ENCODE data around the gene UXS1. TPM values are rescaled to one million over a fixed set of nuclear protein-coding genes. Genes with fewer than 3 reads are reported as not detected.

Gene UXS1
- total RNA-seq, 1 donor from 2014 or later: 68.3 TPM

- no peak for TF ChIP-seq CTCF (IDR thresholded peaks at IDR 0.05; ENCODE audit: partially characterized antibody, unreplicated experiment)
- H3K4me3 Mint-ChIP-seq (ENCODE audit: unreplicated experiment): no peak overlapping the region
- peaks cover 22% of the 10 kb centered on the region for H3K4me1 Mint-ChIP-seq (ENCODE audit: low read depth, unreplicated experiment)
- no peaks in the 10 kb centered on the region for H3K36me3 Mint-ChIP-seq (ENCODE audit: unreplicated experiment)
- H3K27ac Mint-ChIP-seq (ENCODE audit: unreplicated experiment): no peak overlapping the region
- DNase-seq: no peak
- H3K27me3 Mint-ChIP-seq (ENCODE audit: unreplicated experiment): no peaks in the 10 kb centered on the region
- H3K9me3 Mint-ChIP-seq (ENCODE audit: unreplicated experiment): no peaks in the 10 kb centered on the region
Measured at GRCh38 chr2:106184857-106185256, 9.2 kb downstream of the UXS1 start.

- Mint-ChIP-seq H3K4me1 (ENCODE audit: low read depth, unreplicated experiment) (peaks cover 17% of the 10 kb centered on the region), H3K9me3 (ENCODE audit: unreplicated experiment) (no peaks in the 10 kb centered on the region), H3K4me3 (ENCODE audit: unreplicated experiment) (no peak overlapping the region), H3K36me3 (ENCODE audit: unreplicated experiment) (no peaks in the 10 kb centered on the region), H3K27me3 (ENCODE audit: unreplicated experiment) (no peaks in the 10 kb centered on the region), H3K27ac (ENCODE audit: unreplicated experiment) (no peak overlapping the region)
- TF ChIP-seq CTCF (IDR thresholded peaks at IDR 0.05; ENCODE audit: partially characterized antibody, unreplicated experiment): no peak
- DNase-seq: no peak
Measured at GRCh38 chr2:106184394-106184793, 9.7 kb downstream of the UXS1 start.

GRCh38 chr2:106183101-106183696, 10.9 kb downstream of the UXS1 start:
- Mint-ChIP-seq H3K4me3 (ENCODE audit: unreplicated experiment) (no peak overlapping the region), H3K27ac (ENCODE audit: unreplicated experiment) (no peak overlapping the region), H3K27me3 (ENCODE audit: unreplicated experiment) (no peaks in the 10 kb centered on the region), H3K4me1 (ENCODE audit: low read depth, unreplicated experiment) (peaks cover 9% of the 10 kb centered on the region), H3K9me3 (ENCODE audit: unreplicated experiment) (no peaks in the 10 kb centered on the region), H3K36me3 (ENCODE audit: unreplicated experiment) (no peaks in the 10 kb centered on the region)
- no peak for TF ChIP-seq CTCF (IDR thresholded peaks at IDR 0.05; ENCODE audit: partially characterized antibody, unreplicated experiment)
- no peak for DNase-seq

- DNase-seq: no peak
- H3K4me1 Mint-ChIP-seq (ENCODE audit: low read depth, unreplicated experiment): peaks cover 11% of the 10 kb centered on the region
Measured at GRCh38 chr2:106181064-106181463, 13.0 kb downstream of the UXS1 start.

More at GRCh38 chr2:106181064-106181463, 13.0 kb downstream of the UXS1 start:
- H3K27ac Mint-ChIP-seq (ENCODE audit: unreplicated experiment): no peak overlapping the region
- peaks cover 1% of the 10 kb centered on the region for H3K27me3 Mint-ChIP-seq (ENCODE audit: unreplicated experiment)
- H3K36me3 Mint-ChIP-seq (ENCODE audit: unreplicated experiment): peaks cover 3% of the 10 kb centered on the region
- TF ChIP-seq CTCF (IDR thresholded peaks at IDR 0.05; ENCODE audit: partially characterized antibody, unreplicated experiment): no peak
- H3K4me3 Mint-ChIP-seq (ENCODE audit: unreplicated experiment): no peak overlapping the region
- H3K9me3 Mint-ChIP-seq (ENCODE audit: unreplicated experiment): peaks cover 5% of the 10 kb centered on the region

Measured in glutamatergic neuron (in vitro differentiated cells).